ENCODE results near the gene MRPS15. TPM values are rescaled to one million over a fixed set of nuclear protein-coding genes. Genes with fewer than 3 reads are reported as not detected.

Gene MRPS15
- polyA plus RNA-seq, 1 experiment = 34.4 TPM

GRCh38 chr1:36438715-36439114 lies 25.5 kb downstream of the MRPS15 start:
- Histone ChIP-seq H3K36me3 (ENCODE audit: control insufficient read depth, insufficient read depth, low read length) (no peaks in the 10 kb centered on the region), H3K27me3 (ENCODE audit: control insufficient read depth, insufficient read depth, low read length) (no peaks in the 10 kb centered on the region), H3K4me3 (ENCODE audit: low read depth, low read length) (no peak overlapping the region)
- ChIA-PET CTCF (interaction anchor here (0.8 kb wide), 1 partner anchor 10 kb away, joined by 3 read pairs; no protein-coding TSS in a partner anchor), POLR2A (interaction anchor here (0.7 kb wide), 1 partner anchor 12 kb away, joined by 12 read pairs; no protein-coding TSS in a partner anchor)
- no peak for TF ChIP-seq CTCF (IDR thresholded peaks at IDR 0.05; ENCODE audit: insufficient read depth, low read depth, low read length)
- DNase-seq (ENCODE audit: low read depth) = no peak

- TF ChIP-seq CTCF (IDR thresholded peaks at IDR 0.05; ENCODE audit: insufficient read depth, low read depth, low read length) = no peak
- no peaks in the 10 kb centered on the region for H3K27me3 ChIP-seq (ENCODE audit: control insufficient read depth, insufficient read depth, low read length)
- H3K36me3 ChIP-seq (ENCODE audit: control insufficient read depth, insufficient read depth, low read length) = peaks cover 2% of the 10 kb centered on the region
- POLR2A ChIA-PET = no interaction called here
- no peak overlapping the region for H3K4me3 ChIP-seq (ENCODE audit: low read depth, low read length)
- CTCF ChIA-PET = interaction anchor here (1.9 kb wide), 1 partner anchor 13 kb away, joined by 4 read pairs; the partner anchor contains the start of gene OSCP1
- DNase-seq (ENCODE audit: low read depth) = no peak
These were observed 27.4 kb downstream of the MRPS15 start for GRCh38 chr1:36436821-36437220.

GRCh38 chr1:36433102-36433501 lies 31.1 kb downstream of the MRPS15 start:
- Histone ChIP-seq H3K36me3 (ENCODE audit: control insufficient read depth, insufficient read depth, low read length) (peaks cover 7% of the 10 kb centered on the region), H3K27me3 (ENCODE audit: control insufficient read depth, insufficient read depth, low read length) (no peaks in the 10 kb centered on the region), H3K4me3 (ENCODE audit: low read depth, low read length) (no peak overlapping the region)
- CTCF ChIA-PET = no interaction called here
- no peak for TF ChIP-seq CTCF (IDR thresholded peaks at IDR 0.05; ENCODE audit: insufficient read depth, low read depth, low read length)
- no peak for DNase-seq (ENCODE audit: low read depth)
- POLR2A ChIA-PET = no interaction called here

- DNase-seq (ENCODE audit: low read depth) = no peak
- Histone ChIP-seq H3K27me3 (ENCODE audit: control insufficient read depth, insufficient read depth, low read length) (no peaks in the 10 kb centered on the region), H3K36me3 (ENCODE audit: control insufficient read depth, insufficient read depth, low read length) (peaks cover 7% of the 10 kb centered on the region), H3K4me3 (ENCODE audit: low read depth, low read length) (no peak overlapping the region)
- ChIA-PET CTCF (no interaction called here), POLR2A (no interaction called here)
- no peak for TF ChIP-seq CTCF (IDR thresholded peaks at IDR 0.05; ENCODE audit: insufficient read depth, low read depth, low read length)
These were observed 31.6 kb downstream of the MRPS15 start for GRCh38 chr1:36432616-36433015.

- ChIA-PET CTCF (interaction anchor here (1.1 kb wide), 1 partner anchor 90 kb away, joined by 4 read pairs; no protein-coding TSS in a partner anchor), POLR2A (no interaction called here)
- no peaks in the 10 kb centered on the region for H3K27me3 ChIP-seq (ENCODE audit: control insufficient read depth, insufficient read depth, low read length)
- no peak for DNase-seq (ENCODE audit: low read depth)
- TF ChIP-seq CTCF (IDR thresholded peaks at IDR 0.05; ENCODE audit: insufficient read depth, low read depth, low read length) = no peak
- H3K4me3 ChIP-seq (ENCODE audit: low read depth, low read length) = no peak overlapping the region
- peaks cover 1% of the 10 kb centered on the region; the same call in 1 of the 2 replicates for H3K36me3 ChIP-seq (ENCODE audit: control insufficient read depth, insufficient read depth, low read length)
These were observed 38.4 kb downstream of the MRPS15 start for GRCh38 chr1:36425791-36426190.
